K562 (cell line): ENCODE measurements around the gene POLK. TPM values are rescaled to one million over a fixed set of nuclear protein-coding genes. Genes with fewer than 3 reads are reported as not detected.

Source experiments
- ATAC-seq: fragments of 200-7000 bp; cut with Tn5 transposase; 3 replicates; pipeline ENCODE4 v1.9.1; 2020; ENCODE audit warnings: moderate library complexity
- BruUV-seq: library from RNA; stranded (reverse); fragments of 400-500 nt; replicated peaks from 2 replicates; lab custom pipeline; 2021; lab: Mats Ljungman, UMichigan
- CTCF ChIA-PET: fragments of 300-600 bp; formaldehyde crosslinking; extraction: SDS; loops from one replicate; lab custom pipeline; 2021; ENCODE audit warnings: low intra/inter-chr PET ratio; lab: Yijun Ruan, JAX
- POLR2A ChIA-PET: fragments of 300-600, 350-650 bp; sonication (Branson Sonifier 250); formaldehyde crosslinking; extraction: SDS; loops from one replicate; lab custom pipeline; 2021; ENCODE audit warnings: antibody characterized with exemption, inconsistent platforms; lab: Yijun Ruan, JAX
- DNase-seq, 4 experiments: peaks; one replicate each; pipeline versions ENCODE4 v3.0.0 to v3.0.0-alpha.2; 2011 to 2018; ENCODE audit warnings: low spot score in 3 of 4, mixed read lengths in 3 of 4; ENCODE audit errors: extremely low read depth in 1 of 4
- FAIRE-seq: peaks from 2 replicates; lab custom pipeline; 2011; peaks lifted over from hg19 to GRCh38; lab: Jason Lieb, UNC
- H2AFZ ChIP-seq: 2 replicates; pipeline ENCODE4 v1.6.0; 2011; ENCODE audit warnings: low read depth, low read length, control low read depth, inconsistent platforms
- H3K27ac ChIP-seq: fragments of 200-600 bp; 3 replicates; pipeline ENCODE4 v1.8.0; 2011; ENCODE audit warnings: low read depth, mild to moderate bottlenecking, control low read depth, inconsistent platforms, low read length, moderate library complexity, mixed read lengths; ENCODE audit errors: extremely low read depth
- H3K27me3 ChIP-seq, 2 experiments: fragments of 300-600 bp in 1 of 2; 2 replicates in 1 of 2; 3 replicates in 1 of 2; pipeline versions ENCODE4 v1.6.0 to v1.8.0; 2011; ENCODE audit warnings: inconsistent platforms in 2 of 2, low read length in 2 of 2, mild to moderate bottlenecking in 1 of 2, mixed read lengths in 1 of 2, moderate library complexity in 1 of 2; ENCODE audit not compliant: control insufficient read depth in 2 of 2, insufficient read depth in 2 of 2
- H3K36me3 ChIP-seq: fragments of 300-600 bp; 3 replicates; pipeline ENCODE4 v1.8.0; 2011; ENCODE audit warnings: mild to moderate bottlenecking, low read length, inconsistent platforms; ENCODE audit not compliant: control insufficient read depth, insufficient read depth
- H3K4me1 ChIP-seq, 2 experiments: fragments of 200-600 bp in 1 of 2; replicated peaks in 1 of 2; 2 replicates in 1 of 2; 3 replicates in 1 of 2; pipeline versions ENCODE4 v1.5.1 to v1.8.0; 2011; ENCODE audit warnings: inconsistent platforms in 2 of 2, low read length in 2 of 2, mild to moderate bottlenecking in 1 of 2, mixed read lengths in 1 of 2, moderate library complexity in 1 of 2; ENCODE audit not compliant: control insufficient read depth in 2 of 2, insufficient read depth in 2 of 2
- H3K4me2 ChIP-seq: 2 replicates; pipeline ENCODE4 v1.6.1; 2011; ENCODE audit warnings: low read length, control low read depth, inconsistent platforms, mixed read lengths; ENCODE audit not compliant: insufficient read depth
- H3K4me3 ChIP-seq: fragments of 200-600 bp; sonication (generic), shearing (Covaris generic); 2 replicates; pipeline ENCODE4 v1.5.1; 2016; ENCODE audit warnings: control low read depth, inconsistent platforms
- H3K79me2 ChIP-seq: fragments of 200-600 bp; 3 replicates; pipeline ENCODE4 v1.8.0; 2011; ENCODE audit warnings: low read length, inconsistent platforms; ENCODE audit not compliant: control insufficient read depth, insufficient read depth
- H3K9ac ChIP-seq, 2 experiments: 2 replicates each; pipeline versions ENCODE4 v1.6.0 to v1.6.1; 2011; ENCODE audit warnings: low read depth in 2 of 2, low read length in 2 of 2, control low read depth in 1 of 2, inconsistent platforms in 1 of 2, mild to moderate bottlenecking in 1 of 2, mixed read lengths in 1 of 2; ENCODE audit not compliant: insufficient read depth in 1 of 2
- H3K9me1 ChIP-seq: one replicate; pipeline ENCODE4 v1.6.0; 2011; ENCODE audit warnings: inconsistent platforms, mild to moderate bottlenecking, low read length, moderate library complexity; ENCODE audit not compliant: control insufficient read depth, insufficient read depth
- H3K9me3 ChIP-seq: replicated peaks from 2 replicates; pipeline ENCODE4 v1.5.1; 2011; ENCODE audit warnings: low read depth, low read length, inconsistent platforms; ENCODE audit not compliant: control insufficient read depth, insufficient read depth
- H4K20me1 ChIP-seq: replicated peaks from 2 replicates; pipeline ENCODE4 v1.6.1; 2011; ENCODE audit warnings: low read length, inconsistent platforms, mixed read lengths; ENCODE audit not compliant: control insufficient read depth, insufficient read depth
- ATF2 ChIP-seq: sonication (generic); formaldehyde crosslinking; IDR thresholded peaks from 2 replicates; pipeline ENCODE4 v1.8.1; 2022; ENCODE audit warnings: missing genetic modification reagents
- CEBPB ChIP-seq: fragments of 450-650 bp; IDR thresholded peaks from 2 replicates; pipeline ENCODE4 v1.6.1; 2016; ENCODE audit warnings: missing genetic modification characterization, missing compliant biosample characterization
- CEBPG ChIP-seq, 3 experiments: fragments of 200-800 bp in 1 of 3; sonication (Bioruptor generic) in 1 of 3; sonication (generic) in 1 of 3; formaldehyde crosslinking in 1 of 3; IDR thresholded peaks in 2 of 3; conservative IDR thresholded peaks in 1 of 3; 2 replicates each; pipeline versions ENCODE4 v1.6.1 to v1.8.0; 2016 to 2022; ENCODE audit warnings: missing compliant biosample characterization in 2 of 3, missing genetic modification characterization in 2 of 3, mild to moderate bottlenecking in 1 of 3, missing genetic modification reagents in 1 of 3
- GTF2F1 ChIP-seq: IDR thresholded peaks from 2 replicates; pipeline ENCODE4 v1.6.1; 2011; ENCODE audit warnings: low read depth, low read length, improper control_type of control experiment
- PHB2 ChIP-seq: fragments of 450-650 bp; IDR thresholded peaks from 2 replicates; pipeline ENCODE4 v1.6.1; 2017; ENCODE audit warnings: low read depth
- RBM25 ChIP-seq: fragments of 200-400 bp; formaldehyde crosslinking; IDR thresholded peaks from 2 replicates; pipeline ENCODE4 v1.6.1; 2018; ENCODE audit warnings: low read length, low read depth, moderate library complexity; ENCODE audit not compliant: severe bottlenecking
- UBTF ChIP-seq, 2 experiments: IDR thresholded peaks; 2 replicates each; pipeline ENCODE4 v1.6.1; 2012; ENCODE audit warnings: improper control_type of control experiment in 2 of 2, low read depth in 2 of 2, low read length in 2 of 2, borderline replicate concordance in 1 of 2
- ZMIZ1 ChIP-seq, 2 experiments: fragments of 150-350 bp in 1 of 2; IDR thresholded peaks; 2 replicates each; pipeline ENCODE4 v1.6.1; 2012 to 2016; ENCODE audit warnings: low read depth in 2 of 2, low read length in 2 of 2, mild to moderate bottlenecking in 1 of 2, moderate library complexity in 1 of 2
- ZSCAN32 ChIP-seq: fragments of 450-650 bp; formaldehyde crosslinking; IDR thresholded peaks from 2 replicates; pipeline ENCODE4 v1.4.0; 2020; ENCODE audit warnings: mild to moderate bottlenecking, moderate library complexity
- WGBS: fragments of 100-300 bp; shearing (Covaris generic); methylation state at CpG from one replicate; pipeline ENCODE4 v1.1.6; 2016; ENCODE audit warnings: low coverage, mixed read lengths; ENCODE audit not compliant: insufficient coverage; ENCODE audit errors: missing lambda C conversion rate; 5-methylcytosine and 5-hydroxymethylcytosine counted together
- in situ Hi-C: fragments of 300-500 bp; cut with MboI; formaldehyde crosslinking; loops from 4 replicates; pipeline ENCODE4 v1.15.0; 2018; ENCODE audit warnings: inconsistent platforms, mixed read lengths
- intact Hi-C: fragments of 100-400 bp; cut with micrococcal nuclease; formaldehyde crosslinking; loops from 2 replicates; pipeline ENCODE4 v1.14.2; 2022
- polyA plus RNA-seq, 8 experiments: library from polyadenylated mRNA; depleted of rRNA in 4 of 8; stranded (reverse) in 5 of 8; unstranded in 3 of 8; fragments of >200 nt; fragmentation: Nextera tagmentation in 2 of 8; fragmentation: Illumina TruSeq in 1 of 8; extraction: Ambion mirVana in 2 of 8; extraction: Trizol in 1 of 8; gene quantifications; 2 replicates each; pipeline versions ENCODE4 v1.2.1 to v1.2.3, GENCODE V29; 2011 to 2014; ENCODE audit warnings: inconsistent platforms in 1 of 8, missing spikeins in 1 of 8
- total RNA-seq, 7 experiments: library from RNA; depleted of rRNA in 6 of 7; stranded (reverse); fragments of >200 nt in 6 of 7; fragmentation: Illumina TruSeq in 2 of 7; extraction: Trizol in 2 of 7; gene quantifications; 2 replicates each; pipeline versions ENCODE4 v1.2.1 to v1.2.3, GENCODE V29; 2011 to 2021; ENCODE audit warnings: low replicate concordance in 1 of 7
- TF ChIP-seq, protein P1 (sequence below): fragments of 450-650 bp; formaldehyde crosslinking; IDR thresholded peaks from 2 replicates; pipeline ENCODE4 v1.4.0; 2022; ENCODE audit warnings: mild to moderate bottlenecking, moderate library complexity
- TF ChIP-seq, protein P2 (sequence below), 2 experiments: fragments of 450-650 bp in 1 of 2; sonication (generic) in 1 of 2; formaldehyde crosslinking in 1 of 2; IDR thresholded peaks in 1 of 2; conservative IDR thresholded peaks in 1 of 2; 2 replicates each; pipeline versions ENCODE4 v1.6.1 to v1.8.1; 2016 to 2023; ENCODE audit warnings: mild to moderate bottlenecking in 2 of 2, moderate library complexity in 2 of 2, inconsistent platforms in 1 of 2, missing genetic modification reagents in 1 of 2

The POLK gene
- total and polyA plus RNA-seq, 9 of the 15 experiments (the other 6 are each of a cell fraction or from before 2014, with no cell fraction given): 6.1 to 31.6 (median 16.5) TPM

- WGBS: 100% methylated on average over 1 of the region's 1 CpG
- in situ Hi-C loops: no loop called here
- no peak for FAIRE-seq
- TF ChIP-seq RBM25 (no peak), UBTF (IDR thresholded peaks at IDR 0.05; ENCODE audit: borderline replicate concordance in 1 of 2, low read depth in 2 of 2, low read length in 2 of 2) (no peak), ZMIZ1 (IDR thresholded peaks at IDR 0.05; ENCODE audit: low read depth in 2 of 2, low read length in 2 of 2) (no peak), PHB2 (no peak), CEBPG (CRISPR knock-in tag; IDR thresholded peaks at IDR 0.05) (no peak), CEBPG (tag; conservative IDR thresholded peaks at IDR 0.05 in 1 of 2, IDR thresholded peaks at IDR 0.05 in 1 of 2) (peak; percentile 49 to 93; a peak in 3 of 4 replicates), ATF2 (no peak), CEBPB (peak; percentile 37; the same call in 1 of the 2 replicates), GTF2F1 (no peak), ZSCAN32 (CRISPR knock-in tag) (0 out of 2 replicates have a peak, but pooled peaks have one; percentile 54)
- TF ChIP-seq, protein P1, sequence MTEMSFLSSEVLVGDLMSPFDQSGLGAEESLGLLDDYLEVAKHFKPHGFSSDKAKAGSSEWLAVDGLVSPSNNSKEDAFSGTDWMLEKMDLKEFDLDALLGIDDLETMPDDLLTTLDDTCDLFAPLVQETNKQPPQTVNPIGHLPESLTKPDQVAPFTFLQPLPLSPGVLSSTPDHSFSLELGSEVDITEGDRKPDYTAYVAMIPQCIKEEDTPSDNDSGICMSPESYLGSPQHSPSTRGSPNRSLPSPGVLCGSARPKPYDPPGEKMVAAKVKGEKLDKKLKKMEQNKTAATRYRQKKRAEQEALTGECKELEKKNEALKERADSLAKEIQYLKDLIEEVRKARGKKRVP (CRISPR knock-in tag): 0 out of 2 replicates have a peak, but pooled peaks have one; percentile 28
- TF ChIP-seq, protein P2, sequence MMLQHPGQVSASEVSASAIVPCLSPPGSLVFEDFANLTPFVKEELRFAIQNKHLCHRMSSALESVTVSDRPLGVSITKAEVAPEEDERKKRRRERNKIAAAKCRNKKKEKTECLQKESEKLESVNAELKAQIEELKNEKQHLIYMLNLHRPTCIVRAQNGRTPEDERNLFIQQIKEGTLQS (IDR thresholded peaks at IDR 0.05): peak; percentile 85
- TF ChIP-seq, protein P2 (CRISPR knock-in tag; conservative IDR thresholded peaks at IDR 0.05): no peak
These were observed 10.9 kb downstream of the POLK start for GRCh38 chr5:75522542-75522941.

More at GRCh38 chr5:75522542-75522941, 10.9 kb downstream of the POLK start:
- no peak overlapping the region for H3K9ac ChIP-seq
- DNase-seq (no peak), ATAC-seq (no peak)
- ChIA-PET CTCF (no interaction called here), POLR2A (no interaction called here)
- intact Hi-C loops: no loop called here
- no peaks in the 10 kb centered on the region for H3K27me3 ChIP-seq
- BruUV-seq: no TSS peak
- H3K9me1 ChIP-seq: no peaks in the 10 kb centered on the region
- H3K4me3 ChIP-seq: no peak overlapping the region
- no peaks in the 10 kb centered on the region for H4K20me1 ChIP-seq
- H3K79me2 ChIP-seq: peaks cover 92% of the 10 kb centered on the region
- H3K4me1 ChIP-seq: no peaks in the 10 kb centered on the region
- H3K27ac ChIP-seq: no peak overlapping the region
- no peak overlapping the region for H2AFZ ChIP-seq
- no peak overlapping the region for H3K4me2 ChIP-seq
- H3K36me3 ChIP-seq: peaks cover 9% of the 10 kb centered on the region; the same call in 2 of the 3 replicates
- H3K9me3 ChIP-seq: peaks cover 14% of the 10 kb centered on the region
